ENCODE measurements around the gene ADAMTS12. TPM values are rescaled to one million over a fixed set of nuclear protein-coding genes. Genes with fewer than 3 reads are reported as not detected.
A peak's percentile ranks its signal among the peaks of the same experiment; 100 is the strongest.

Gene ADAMTS12
- polyA plus RNA-seq, 1 donor = 4.2 TPM

- no peaks in the 10 kb centered on the region for H3K4me1 ChIP-seq (ENCODE audit: control insufficient read depth, insufficient read depth, low read length)
- H3K4me3 ChIP-seq (ENCODE audit: low read length) = no peak overlapping the region
- H3K9me3 ChIP-seq (ENCODE audit: control insufficient read depth, low read depth, low read length) = peaks cover 4% of the 10 kb centered on the region
- WGBS (ENCODE audit: insufficient coverage, low lambda C conversion rate) = no CpG with 5 or more reads among the region's 2 CpGs
- no peak for DNase-seq
- no peaks in the 10 kb centered on the region for H3K36me3 ChIP-seq (ENCODE audit: control insufficient read depth, insufficient read depth, low read length)
- H3K27ac ChIP-seq (ENCODE audit: low read length) = no peak overlapping the region
- no peaks in the 10 kb centered on the region for H3K27me3 ChIP-seq (ENCODE audit: control insufficient read depth, insufficient read depth, low read length)
Observed at GRCh38 chr5:33903118-33903517, 11.3 kb upstream of the ADAMTS12 start.

GRCh38 chr5:33901156-33901555 is 9.4 kb upstream of the ADAMTS12 start:
- WGBS (ENCODE audit: insufficient coverage, low lambda C conversion rate) = no CpG with 5 or more reads among the region's 1 CpG
- H3K27me3 ChIP-seq (ENCODE audit: control insufficient read depth, insufficient read depth, low read length) = no peaks in the 10 kb centered on the region
- H3K4me1 ChIP-seq (ENCODE audit: control insufficient read depth, insufficient read depth, low read length) = no peaks in the 10 kb centered on the region
- H3K27ac ChIP-seq (ENCODE audit: low read length) = no peak overlapping the region
- no peak for DNase-seq
- H3K4me3 ChIP-seq (ENCODE audit: low read length) = no peak overlapping the region
- H3K9me3 ChIP-seq (ENCODE audit: control insufficient read depth, low read depth, low read length) = no peaks in the 10 kb centered on the region
- no peaks in the 10 kb centered on the region for H3K36me3 ChIP-seq (ENCODE audit: control insufficient read depth, insufficient read depth, low read length)

GRCh38 chr5:33894566-33894965 is 2.8 kb upstream of the ADAMTS12 start:
- Histone ChIP-seq H3K27me3 (ENCODE audit: control insufficient read depth, insufficient read depth, low read length) (peaks cover 36% of the 10 kb centered on the region), H3K9me3 (ENCODE audit: control insufficient read depth, low read depth, low read length) (peaks cover 4% of the 10 kb centered on the region), H3K27ac (ENCODE audit: low read length) (no peak overlapping the region), H3K4me3 (ENCODE audit: low read length) (no peak overlapping the region), H3K36me3 (ENCODE audit: control insufficient read depth, insufficient read depth, low read length) (no peaks in the 10 kb centered on the region), H3K4me1 (ENCODE audit: control insufficient read depth, insufficient read depth, low read length) (no peaks in the 10 kb centered on the region)
- no peak for DNase-seq
- WGBS (ENCODE audit: insufficient coverage, low lambda C conversion rate) = no CpG with 5 or more reads among the region's 1 CpG

- Histone ChIP-seq H3K27ac (ENCODE audit: low read length) (no peak overlapping the region), H3K27me3 (ENCODE audit: control insufficient read depth, insufficient read depth, low read length) (peaks cover 39% of the 10 kb centered on the region), H3K4me1 (ENCODE audit: control insufficient read depth, insufficient read depth, low read length) (no peaks in the 10 kb centered on the region), H3K9me3 (ENCODE audit: control insufficient read depth, low read depth, low read length) (peaks cover 4% of the 10 kb centered on the region), H3K4me3 (ENCODE audit: low read length) (peak overlapping the region; percentile 41), H3K36me3 (ENCODE audit: control insufficient read depth, insufficient read depth, low read length) (no peaks in the 10 kb centered on the region)
- WGBS (ENCODE audit: insufficient coverage, low lambda C conversion rate) = no CpG with 5 or more reads among the region's 5 CpGs
- DNase-seq = peak; percentile 3 to 14
Observed at GRCh38 chr5:33892620-33893137, 889 bp upstream of the ADAMTS12 start.

- no peaks in the 10 kb centered on the region for H3K36me3 ChIP-seq (ENCODE audit: control insufficient read depth, insufficient read depth, low read length)
- 20% methylated on average over 1 of the region's 6 CpGs for WGBS (ENCODE audit: insufficient coverage, low lambda C conversion rate)
- DNase-seq = no peak
- no peaks in the 10 kb centered on the region for H3K4me1 ChIP-seq (ENCODE audit: control insufficient read depth, insufficient read depth, low read length)
- H3K27me3 ChIP-seq (ENCODE audit: control insufficient read depth, insufficient read depth, low read length) = peaks cover 39% of the 10 kb centered on the region
- no peak overlapping the region for H3K27ac ChIP-seq (ENCODE audit: low read length)
- H3K9me3 ChIP-seq (ENCODE audit: control insufficient read depth, low read depth, low read length) = peaks cover 4% of the 10 kb centered on the region
- peak overlapping the region; percentile 41 for H3K4me3 ChIP-seq (ENCODE audit: low read length)
Observed at GRCh38 chr5:33891446-33891787, 373 bp downstream of the ADAMTS12 start.

- no peak for DNase-seq
- H3K27me3 ChIP-seq (ENCODE audit: control insufficient read depth, insufficient read depth, low read length) = peaks cover 39% of the 10 kb centered on the region
- no peak overlapping the region for H3K27ac ChIP-seq (ENCODE audit: low read length)
- WGBS (ENCODE audit: insufficient coverage, low lambda C conversion rate) = no CpG with 5 or more reads among the region's 12 CpGs
- H3K9me3 ChIP-seq (ENCODE audit: control insufficient read depth, low read depth, low read length) = peaks cover 4% of the 10 kb centered on the region
- no peaks in the 10 kb centered on the region for H3K36me3 ChIP-seq (ENCODE audit: control insufficient read depth, insufficient read depth, low read length)
- H3K4me1 ChIP-seq (ENCODE audit: control insufficient read depth, insufficient read depth, low read length) = no peaks in the 10 kb centered on the region
- H3K4me3 ChIP-seq (ENCODE audit: low read length) = peak overlapping the region; percentile 41
Observed at GRCh38 chr5:33890131-33891032, 1.4 kb downstream of the ADAMTS12 start.

- no peak overlapping the region for H3K4me3 ChIP-seq (ENCODE audit: low read length)
- WGBS (ENCODE audit: insufficient coverage, low lambda C conversion rate) = no CpG with 5 or more reads among the region's 4 CpGs
- no peak overlapping the region for H3K27ac ChIP-seq (ENCODE audit: low read length)
- peaks cover 4% of the 10 kb centered on the region for H3K9me3 ChIP-seq (ENCODE audit: control insufficient read depth, low read depth, low read length)
- no peaks in the 10 kb centered on the region for H3K4me1 ChIP-seq (ENCODE audit: control insufficient read depth, insufficient read depth, low read length)
- DNase-seq = no peak
- H3K36me3 ChIP-seq (ENCODE audit: control insufficient read depth, insufficient read depth, low read length) = no peaks in the 10 kb centered on the region
- peaks cover 39% of the 10 kb centered on the region for H3K27me3 ChIP-seq (ENCODE audit: control insufficient read depth, insufficient read depth, low read length)
Observed at GRCh38 chr5:33888587-33888986, 3.2 kb downstream of the ADAMTS12 start.

- H3K4me3 ChIP-seq (ENCODE audit: low read length) = no peak overlapping the region
- H3K27me3 ChIP-seq (ENCODE audit: control insufficient read depth, insufficient read depth, low read length) = peaks cover 27% of the 10 kb centered on the region
- no peak overlapping the region for H3K27ac ChIP-seq (ENCODE audit: low read length)
- no peaks in the 10 kb centered on the region for H3K36me3 ChIP-seq (ENCODE audit: control insufficient read depth, insufficient read depth, low read length)
- H3K4me1 ChIP-seq (ENCODE audit: control insufficient read depth, insufficient read depth, low read length) = no peaks in the 10 kb centered on the region
- WGBS (ENCODE audit: insufficient coverage, low lambda C conversion rate) = no CpG with 5 or more reads among the region's 3 CpGs
- no peak for DNase-seq
- H3K9me3 ChIP-seq (ENCODE audit: control insufficient read depth, low read depth, low read length) = peaks cover 3% of the 10 kb centered on the region
Observed at GRCh38 chr5:33887268-33887667, 4.5 kb downstream of the ADAMTS12 start.

- H3K36me3 ChIP-seq (ENCODE audit: control insufficient read depth, insufficient read depth, low read length) = no peaks in the 10 kb centered on the region
- DNase-seq = no peak
- H3K27me3 ChIP-seq (ENCODE audit: control insufficient read depth, insufficient read depth, low read length) = peaks cover 19% of the 10 kb centered on the region
- H3K9me3 ChIP-seq (ENCODE audit: control insufficient read depth, low read depth, low read length) = no peaks in the 10 kb centered on the region
- H3K27ac ChIP-seq (ENCODE audit: low read length) = no peak overlapping the region
- WGBS (ENCODE audit: insufficient coverage, low lambda C conversion rate) = no CpG with 5 or more reads among the region's 4 CpGs
- H3K4me1 ChIP-seq (ENCODE audit: control insufficient read depth, insufficient read depth, low read length) = no peaks in the 10 kb centered on the region
- H3K4me3 ChIP-seq (ENCODE audit: low read length) = no peak overlapping the region
Observed at GRCh38 chr5:33886283-33886682, 5.5 kb downstream of the ADAMTS12 start.

- H3K4me3 ChIP-seq (ENCODE audit: low read length) = no peak overlapping the region
- peaks cover 13% of the 10 kb centered on the region for H3K27me3 ChIP-seq (ENCODE audit: control insufficient read depth, insufficient read depth, low read length)
- no peaks in the 10 kb centered on the region for H3K9me3 ChIP-seq (ENCODE audit: control insufficient read depth, low read depth, low read length)
- no peak for DNase-seq
- no peaks in the 10 kb centered on the region for H3K36me3 ChIP-seq (ENCODE audit: control insufficient read depth, insufficient read depth, low read length)
- WGBS (ENCODE audit: insufficient coverage, low lambda C conversion rate) = 100% methylated on average over 1 of the region's 3 CpGs
- no peak overlapping the region for H3K27ac ChIP-seq (ENCODE audit: low read length)
- H3K4me1 ChIP-seq (ENCODE audit: control insufficient read depth, insufficient read depth, low read length) = no peaks in the 10 kb centered on the region
Observed at GRCh38 chr5:33885679-33886078, 6.1 kb downstream of the ADAMTS12 start.

GRCh38 chr5:33883482-33883881 is 8.3 kb downstream of the ADAMTS12 start:
- WGBS (ENCODE audit: insufficient coverage, low lambda C conversion rate) = 100% methylated on average over 1 of the region's 3 CpGs
- DNase-seq = no peak

More at GRCh38 chr5:33883482-33883881, 8.3 kb downstream of the ADAMTS12 start:
- no peaks in the 10 kb centered on the region for H3K36me3 ChIP-seq (ENCODE audit: control insufficient read depth, insufficient read depth, low read length)
- H3K4me3 ChIP-seq (ENCODE audit: low read length) = no peak overlapping the region
- H3K27ac ChIP-seq (ENCODE audit: low read length) = no peak overlapping the region
- no peaks in the 10 kb centered on the region for H3K4me1 ChIP-seq (ENCODE audit: control insufficient read depth, insufficient read depth, low read length)
- no peaks in the 10 kb centered on the region for H3K9me3 ChIP-seq (ENCODE audit: control insufficient read depth, low read depth, low read length)
- no peaks in the 10 kb centered on the region for H3K27me3 ChIP-seq (ENCODE audit: control insufficient read depth, insufficient read depth, low read length)

Measured in large intestine (tissue), 3 donors.